HG03159 (cell line): ENCODE measurements around the gene SLC12A7.
"Not testable (repeated sequence)": the region's sequence is repeated elsewhere in the genome, so short reads cannot be mapped to it uniquely, and the experiment has no call there.

ENCODE experiments used
- ATAC-seq: cut with Tn5 transposase; IDR thresholded peaks from one replicate; pipeline ENCODE4 v1.9.1; 2021; ENCODE audit warnings: mild to moderate bottlenecking, moderate library complexity; ENCODE audit not compliant: unreplicated experiment

SLC12A7 gene

DNA sequence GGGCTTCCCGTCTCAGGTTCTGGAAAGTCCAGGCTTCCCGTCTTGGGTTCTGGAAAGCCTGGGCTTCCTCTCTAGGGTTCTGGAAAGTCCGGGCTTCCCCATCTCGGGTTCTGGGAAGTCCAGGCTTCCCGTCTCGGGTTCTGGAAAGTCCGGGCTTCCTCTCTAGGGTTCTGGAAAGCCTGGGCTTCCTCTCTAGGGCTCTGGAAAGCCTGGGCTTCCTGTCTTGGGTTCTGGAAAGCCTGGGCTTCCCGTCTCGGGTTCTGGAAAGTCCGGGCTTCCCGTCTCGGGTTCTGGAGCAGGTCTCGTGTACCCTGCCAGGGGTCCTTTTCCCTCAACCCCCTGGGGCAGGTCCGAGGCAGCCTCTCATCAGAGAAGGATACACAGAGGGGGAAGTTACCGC lies 28.8 kb downstream of the SLC12A7 start:
- not testable (repeated sequence) for ATAC-seq

DNA sequence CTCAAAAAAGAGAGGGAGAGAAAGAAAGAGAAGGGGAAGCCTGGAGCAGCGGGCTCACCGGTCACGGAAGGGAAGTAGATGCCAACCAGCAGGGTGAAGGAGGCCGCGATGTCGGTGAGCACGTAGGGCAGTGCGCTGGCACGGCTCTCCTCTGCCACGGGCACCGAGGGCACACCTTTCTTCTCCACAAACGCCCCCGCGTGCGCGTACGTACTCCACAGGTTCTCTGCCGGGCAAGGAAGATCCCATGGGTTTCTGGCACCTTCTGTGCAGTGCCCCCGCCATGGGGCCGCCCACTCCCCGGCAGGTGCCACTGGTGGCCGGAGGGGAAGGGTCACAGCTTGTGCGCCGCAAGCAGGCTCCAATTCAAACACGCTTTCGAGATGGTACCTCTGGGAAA lies 30.3 kb downstream of the SLC12A7 start:
- ATAC-seq, result no peak

DNA sequence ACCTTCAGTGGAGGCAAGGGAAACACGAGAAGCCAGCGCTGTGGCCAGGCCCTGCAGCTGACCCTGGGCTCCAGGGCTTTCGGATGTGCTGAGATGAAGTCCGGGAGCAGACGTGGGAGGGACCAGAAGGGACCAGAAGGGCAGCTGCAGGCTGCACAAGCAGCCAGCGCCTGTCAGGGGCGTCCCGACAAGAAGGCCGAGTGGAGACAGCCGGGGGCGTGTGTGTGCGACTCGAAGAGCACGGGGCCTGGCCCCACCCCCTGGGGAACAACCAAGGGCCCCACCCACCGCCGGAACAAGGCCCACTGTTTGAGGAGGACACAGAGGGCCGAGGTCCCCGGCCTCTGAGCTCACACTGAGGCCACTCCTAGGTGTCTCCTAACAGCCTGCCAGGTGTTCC lies 31.4 kb downstream of the SLC12A7 start:
- no peak for ATAC-seq

DNA sequence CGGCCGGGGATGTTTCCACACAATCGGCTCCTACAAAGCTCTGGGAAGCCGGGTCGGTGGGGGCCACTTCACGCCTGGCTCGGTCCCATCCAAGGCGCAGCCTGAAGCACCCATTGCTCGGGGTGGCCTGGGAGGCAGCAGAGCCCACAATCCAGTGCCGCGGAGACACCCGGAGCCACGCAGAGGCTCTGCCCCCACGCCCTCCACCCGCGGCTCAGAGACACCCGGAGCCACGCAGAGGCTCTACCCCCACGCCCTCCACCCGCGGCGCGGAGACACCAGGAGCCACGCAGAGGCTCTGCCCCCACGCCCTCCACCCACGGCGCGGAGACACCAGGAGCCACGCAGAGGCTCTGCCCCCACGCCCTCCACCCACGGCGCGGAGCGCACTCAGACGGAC lies 31.9 kb downstream of the SLC12A7 start:
- ATAC-seq, result no peak

DNA sequence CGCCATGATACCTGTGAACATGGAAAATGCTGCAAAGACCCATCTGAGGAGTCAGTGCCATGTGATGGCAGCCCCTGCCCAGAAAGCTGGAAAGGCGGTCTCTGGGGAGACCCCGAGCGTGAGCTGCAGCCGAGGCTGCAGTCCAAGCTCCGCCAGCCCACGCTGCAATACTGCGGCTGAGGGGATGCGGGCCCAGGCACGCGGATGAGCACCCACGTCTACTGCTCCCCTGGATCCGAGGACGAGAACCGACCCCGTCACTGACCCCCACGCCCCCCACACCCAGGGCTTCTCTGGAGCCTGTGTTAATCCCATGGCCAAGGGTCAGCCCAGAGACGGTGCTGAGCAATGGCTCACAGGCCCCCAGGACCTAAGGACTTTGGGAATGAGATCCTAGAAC lies 32.4 kb downstream of the SLC12A7 start:
- no peak for ATAC-seq

DNA sequence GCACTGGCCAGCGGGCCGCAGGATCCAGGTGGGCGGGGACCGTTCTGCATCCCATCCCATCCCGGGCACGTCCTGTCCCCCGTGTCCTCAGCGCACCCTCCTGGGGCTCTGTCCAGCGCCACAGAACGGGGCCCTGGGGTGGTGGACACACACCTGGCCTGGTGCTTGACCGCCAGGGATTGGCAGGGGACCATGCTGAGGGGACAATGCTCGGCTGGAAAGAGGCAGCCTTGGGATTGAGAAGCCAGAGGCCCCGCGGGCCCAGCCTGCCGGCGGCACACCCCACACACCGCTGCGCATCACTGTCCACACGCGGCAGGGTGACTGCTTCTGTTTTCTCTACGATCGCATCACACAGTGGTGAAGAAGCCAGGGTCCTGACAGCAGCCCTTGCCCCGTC lies 33.0 kb downstream of the SLC12A7 start:
- no peak for ATAC-seq

DNA sequence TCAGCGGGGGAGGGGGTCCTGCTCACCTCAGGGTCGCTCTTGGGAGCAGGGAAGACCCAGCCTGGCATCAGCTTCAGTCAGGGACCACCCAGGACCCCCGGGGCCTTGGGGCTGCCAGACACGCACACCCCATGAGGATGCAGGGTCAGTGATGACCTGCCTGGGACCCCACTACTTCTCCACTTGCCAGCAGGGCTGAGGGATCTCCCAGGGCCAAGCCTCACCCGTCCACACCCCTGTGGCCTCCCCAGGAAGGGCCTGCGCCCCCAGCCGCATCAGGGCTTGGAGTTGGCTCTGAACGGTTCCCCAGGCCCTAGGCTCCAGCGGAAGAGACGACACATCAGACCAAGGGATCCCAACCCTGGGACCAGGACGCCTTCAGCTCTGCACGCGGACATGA lies 33.7 kb downstream of the SLC12A7 start:
- ATAC-seq, result no peak

DNA sequence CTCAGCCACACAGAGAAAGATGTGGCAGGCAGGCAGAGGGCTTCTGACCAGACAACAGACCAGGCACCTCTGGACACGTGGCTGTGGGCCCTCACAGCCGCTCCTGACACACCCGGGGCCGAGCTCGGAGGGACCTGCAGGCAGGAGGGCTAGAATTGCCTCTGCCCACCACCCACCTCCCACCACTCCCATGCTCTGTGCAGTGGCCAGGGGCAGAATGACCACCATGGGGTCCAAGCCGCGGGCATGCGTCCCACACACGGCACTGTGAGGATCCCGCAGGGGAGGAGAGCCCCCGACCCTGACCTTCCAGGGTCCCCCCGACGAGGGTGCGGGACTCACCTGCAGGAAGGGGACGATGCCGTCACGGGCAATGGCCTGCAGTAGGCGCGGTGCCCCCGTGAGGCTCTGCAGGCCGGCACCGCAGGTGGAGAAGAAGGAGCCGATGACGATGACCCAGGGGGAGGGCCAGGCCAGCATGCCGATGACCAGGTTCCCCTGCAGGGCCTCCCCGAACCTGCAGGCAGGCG lies 34.3 kb downstream of the SLC12A7 start:
- ATAC-seq, result no peak

DNA sequence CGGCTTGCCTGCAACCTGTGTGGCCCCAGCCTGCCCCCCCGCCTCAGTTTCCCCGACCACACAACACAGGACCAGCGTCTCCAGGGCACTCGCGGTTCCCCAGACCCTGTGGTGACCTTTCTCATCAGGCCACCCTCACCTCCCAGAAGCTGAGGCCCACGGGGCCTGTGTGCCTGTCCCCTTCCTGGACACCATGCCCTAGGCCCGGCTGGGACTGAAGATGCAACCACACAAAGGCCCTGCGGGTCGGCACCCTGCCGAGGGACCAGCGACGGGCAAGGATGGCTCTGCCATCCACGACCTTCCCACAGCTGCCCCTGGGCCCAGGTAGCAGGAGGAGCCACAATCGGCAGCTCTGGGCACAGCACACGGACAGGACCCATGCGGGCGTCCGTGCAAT lies 34.8 kb downstream of the SLC12A7 start:
- no peak for ATAC-seq

DNA sequence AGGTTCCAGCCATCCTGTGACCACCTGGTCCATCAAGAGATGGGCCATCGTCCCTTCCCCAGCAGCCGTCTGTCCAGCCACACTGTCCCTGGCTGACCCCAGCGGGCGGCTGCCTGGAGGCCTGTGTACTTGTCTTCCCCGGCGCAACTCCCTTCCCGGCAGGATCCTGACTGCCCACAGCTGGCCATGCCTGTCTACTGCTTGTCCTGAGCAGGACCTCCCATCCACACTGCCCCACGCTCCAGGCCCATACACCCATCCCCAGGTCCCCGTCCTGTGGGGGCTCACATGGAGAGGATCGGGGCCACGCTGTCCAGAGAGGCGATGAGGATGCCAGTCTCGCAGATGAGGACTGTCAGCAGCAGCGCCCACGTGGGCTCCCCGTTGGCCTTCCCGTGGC lies 35.5 kb downstream of the SLC12A7 start:
- ATAC-seq, result no peak

DNA sequence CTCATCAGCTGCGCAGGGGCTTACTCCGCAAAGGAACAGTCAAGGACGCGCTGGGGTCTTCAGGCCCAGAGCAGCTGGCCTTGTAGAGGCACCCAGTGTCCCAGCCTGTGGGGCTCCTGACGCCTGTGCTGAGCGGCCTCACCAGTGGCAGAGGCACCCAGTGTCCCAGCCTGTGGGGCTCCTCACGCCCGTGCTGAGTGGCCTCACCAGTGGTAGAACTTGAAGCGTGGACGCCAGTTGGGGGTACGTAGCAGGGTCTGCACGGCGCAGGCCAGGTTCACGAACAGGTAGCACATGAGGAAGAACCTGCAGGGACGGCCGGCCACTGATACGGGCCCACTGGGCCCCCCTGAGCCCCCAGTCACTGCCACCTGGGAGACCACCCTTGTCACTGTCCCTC lies 35.9 kb downstream of the SLC12A7 start:
- ATAC-seq, result no peak

DNA sequence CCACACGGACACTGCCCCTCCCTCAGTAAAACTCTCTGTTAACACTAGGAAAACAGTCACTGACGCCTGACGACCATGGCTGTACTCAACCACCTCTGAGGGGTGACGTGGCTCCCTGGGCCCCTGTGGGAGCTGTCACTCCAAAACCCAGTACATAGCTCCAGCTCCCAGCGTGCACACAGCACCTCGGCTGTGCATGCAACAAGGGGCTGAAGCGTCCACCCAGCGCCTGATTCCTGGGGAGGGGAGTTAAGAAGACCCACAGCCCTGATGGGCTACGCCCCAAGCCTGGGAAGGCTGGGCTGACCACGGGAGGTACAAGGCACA lies 36.3 kb downstream of the SLC12A7 start:
- ATAC-seq, result no peak

DNA sequence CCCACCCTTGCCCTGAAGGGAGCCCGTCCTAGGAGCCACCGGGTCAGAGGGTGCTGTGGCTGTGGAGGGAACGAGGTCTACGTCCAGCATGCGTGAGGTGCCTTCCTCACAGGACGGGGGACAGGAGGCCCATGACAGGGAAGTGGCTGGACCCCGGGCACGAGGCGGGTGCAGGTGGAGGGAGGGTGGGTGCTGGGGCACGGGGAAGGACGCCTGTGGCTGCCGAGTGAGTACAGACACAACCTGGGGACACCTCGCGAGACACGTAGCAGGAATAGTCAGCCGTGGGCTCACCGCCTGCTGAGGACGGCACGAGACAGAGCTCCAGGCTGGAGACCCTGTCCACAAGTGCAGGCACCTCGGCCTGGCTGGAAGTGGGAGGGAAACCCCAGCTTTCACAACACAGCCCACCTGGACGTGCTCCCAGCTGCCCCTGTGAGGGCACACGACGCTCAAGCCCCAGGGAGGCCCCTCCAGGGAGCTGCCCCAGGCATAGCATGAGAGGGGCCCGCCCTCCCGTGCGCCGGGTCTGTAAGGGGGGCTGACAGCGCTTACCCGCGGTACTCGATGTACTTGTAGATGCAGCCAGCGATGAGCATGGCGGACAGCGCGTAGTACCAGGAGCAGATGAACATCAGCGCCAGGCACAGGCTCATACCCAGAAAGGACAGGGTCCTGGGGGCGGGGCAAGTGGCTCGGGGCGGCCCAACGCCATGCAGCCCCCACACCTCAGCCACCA lies 36.9 kb downstream of the SLC12A7 start:
- no peak for ATAC-seq

DNA sequence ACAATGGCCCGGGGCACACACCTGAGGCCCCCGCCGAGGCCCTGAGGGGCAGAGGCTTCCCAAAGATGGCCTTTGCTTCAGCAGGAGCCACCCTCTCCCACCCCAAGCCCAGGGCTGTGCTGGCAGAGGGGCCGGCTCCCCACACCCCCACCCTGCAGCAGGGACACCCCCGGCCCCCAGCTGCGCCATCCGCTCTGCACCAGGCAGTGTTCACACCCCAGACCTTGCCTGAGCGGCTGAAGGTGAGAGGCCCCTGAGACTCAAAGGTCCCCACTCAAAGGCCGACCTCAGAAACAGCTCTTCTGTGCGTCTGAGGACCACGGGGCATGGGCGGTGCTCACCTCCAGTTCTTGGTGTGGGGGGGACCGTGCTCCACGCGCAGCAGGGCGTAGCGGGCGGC lies 37.6 kb downstream of the SLC12A7 start:
- no peak for ATAC-seq

DNA sequence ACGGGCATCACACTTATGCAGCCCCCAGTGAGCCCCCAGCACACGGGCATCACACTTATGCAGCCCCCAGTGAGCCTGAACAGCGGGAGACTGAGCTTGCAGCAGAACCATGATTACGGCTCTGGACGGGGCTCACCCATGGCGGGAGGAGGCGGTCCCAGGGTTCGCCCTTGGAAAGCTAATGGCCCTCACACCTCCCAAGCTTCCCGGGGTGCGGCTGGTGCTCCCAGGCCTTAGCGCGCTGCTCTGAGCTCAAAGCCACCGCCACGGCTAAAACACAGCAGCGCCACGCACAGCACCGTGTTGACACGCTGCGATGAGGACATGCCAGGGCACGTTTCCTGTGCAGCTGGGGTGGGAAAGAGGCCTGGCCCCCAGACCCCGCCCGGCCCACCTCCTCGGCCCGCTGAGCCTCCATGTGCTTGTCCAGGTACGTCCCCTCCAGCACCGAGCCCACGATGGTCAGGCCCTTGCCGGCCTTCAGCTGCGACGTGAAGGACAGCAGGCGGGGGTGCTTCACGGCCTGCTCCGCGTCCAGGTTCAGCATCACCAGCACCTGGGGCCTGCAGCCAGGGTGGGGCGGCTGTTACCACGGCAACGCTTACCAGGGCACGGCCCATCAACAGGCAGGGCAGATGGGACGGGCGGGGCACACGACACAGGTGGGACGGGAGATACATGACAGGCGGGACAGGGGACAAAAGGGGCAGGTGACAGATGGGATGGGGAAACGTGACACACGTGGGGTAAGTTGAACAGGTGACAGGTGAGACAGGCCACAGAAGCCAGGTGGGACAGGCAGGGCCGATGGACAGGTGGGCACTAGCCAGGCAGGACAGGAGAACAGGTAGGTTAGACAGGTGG lies 38.4 kb downstream of the SLC12A7 start:
- no peak for ATAC-seq

DNA sequence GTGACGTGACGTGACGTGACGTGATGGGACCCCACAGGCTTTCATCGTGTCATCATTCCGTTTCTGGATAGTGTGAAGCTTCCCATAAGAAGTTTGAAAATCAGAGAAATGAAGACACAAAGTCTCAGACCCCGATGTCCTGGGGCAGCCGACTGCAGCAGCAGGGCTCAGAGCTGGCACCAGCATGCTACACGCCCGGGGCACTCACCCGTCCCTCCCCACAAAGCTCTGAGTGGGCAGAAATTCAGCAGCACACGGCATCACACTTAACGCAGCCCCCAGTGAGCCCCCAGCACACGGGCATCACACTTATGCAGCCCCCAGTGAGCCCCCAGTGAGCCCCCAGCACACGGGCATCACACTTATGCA lies 42.2 kb downstream of the SLC12A7 start:
- no peak for ATAC-seq

DNA sequence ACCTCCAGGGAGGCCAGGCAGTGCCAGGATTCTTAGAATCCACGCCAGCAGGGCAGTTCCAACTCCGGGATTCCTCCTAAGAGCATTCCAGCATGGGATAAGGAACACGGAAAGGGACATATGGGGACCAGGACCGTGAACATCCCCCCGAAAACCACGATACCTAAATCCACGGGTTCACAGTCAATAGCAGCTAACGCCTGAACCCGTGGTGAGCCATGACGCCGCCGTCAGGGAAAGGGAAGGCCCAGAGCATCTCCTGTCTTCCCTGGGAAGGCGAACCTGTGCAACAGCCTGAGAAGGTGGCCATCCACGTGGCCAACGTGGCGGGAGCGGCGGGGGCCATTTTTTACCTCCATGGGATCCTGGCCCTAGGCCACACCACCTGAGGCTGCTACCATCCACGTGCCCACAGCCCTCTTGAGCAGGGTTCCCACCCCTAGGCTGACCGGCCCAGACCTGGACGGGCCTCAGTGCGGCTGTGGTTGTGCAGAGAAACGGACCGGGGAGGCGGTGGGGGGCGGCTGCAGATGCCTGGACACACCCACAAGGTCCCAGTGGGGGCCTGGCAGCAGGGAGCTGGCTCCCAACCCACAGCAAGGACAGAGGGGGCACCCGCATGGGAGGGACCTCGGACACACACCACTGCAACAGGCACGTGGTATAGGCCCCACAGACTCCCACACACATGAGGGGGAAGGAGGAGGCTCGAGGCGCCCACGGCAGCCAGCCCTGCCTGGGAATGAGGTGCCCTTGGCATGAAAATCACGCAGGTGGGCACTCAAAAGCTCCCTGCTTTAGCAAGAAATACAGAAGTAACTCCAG lies 42.8 kb downstream of the SLC12A7 start:
- no peak for ATAC-seq

DNA sequence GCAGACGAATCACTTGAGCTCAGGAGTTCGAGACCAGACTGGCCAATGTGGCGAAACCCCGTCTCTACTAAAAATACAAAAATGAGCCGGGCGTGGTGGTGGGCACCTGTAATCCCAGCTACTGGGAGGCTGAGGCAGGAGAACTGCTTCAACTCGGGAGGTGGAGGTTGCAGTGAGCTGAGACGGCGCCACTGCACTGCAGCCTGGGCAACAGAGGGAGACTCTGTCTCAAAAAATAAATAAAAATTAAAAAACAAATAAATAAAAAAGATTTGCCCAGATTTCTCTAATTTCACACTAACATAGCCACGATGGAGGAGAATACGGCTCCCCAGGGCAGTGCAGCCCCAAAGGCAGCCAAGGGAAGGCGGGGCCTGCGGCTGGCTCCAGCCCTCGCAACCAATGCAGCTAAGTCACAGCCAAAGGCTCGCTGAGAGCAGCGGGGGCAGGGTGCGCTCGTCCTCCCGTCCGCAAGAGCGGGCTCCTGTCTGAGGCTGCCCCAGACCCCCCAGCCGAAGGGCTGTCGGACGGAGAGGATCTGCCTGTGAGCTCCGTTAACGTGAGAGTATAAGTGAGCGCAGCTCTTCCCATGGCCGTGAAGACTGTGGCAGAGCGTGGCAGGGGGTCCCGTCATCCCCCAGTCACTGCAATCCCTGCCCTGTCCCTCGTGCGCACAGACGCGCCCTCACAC lies 43.5 kb downstream of the SLC12A7 start:
- no peak for ATAC-seq

DNA sequence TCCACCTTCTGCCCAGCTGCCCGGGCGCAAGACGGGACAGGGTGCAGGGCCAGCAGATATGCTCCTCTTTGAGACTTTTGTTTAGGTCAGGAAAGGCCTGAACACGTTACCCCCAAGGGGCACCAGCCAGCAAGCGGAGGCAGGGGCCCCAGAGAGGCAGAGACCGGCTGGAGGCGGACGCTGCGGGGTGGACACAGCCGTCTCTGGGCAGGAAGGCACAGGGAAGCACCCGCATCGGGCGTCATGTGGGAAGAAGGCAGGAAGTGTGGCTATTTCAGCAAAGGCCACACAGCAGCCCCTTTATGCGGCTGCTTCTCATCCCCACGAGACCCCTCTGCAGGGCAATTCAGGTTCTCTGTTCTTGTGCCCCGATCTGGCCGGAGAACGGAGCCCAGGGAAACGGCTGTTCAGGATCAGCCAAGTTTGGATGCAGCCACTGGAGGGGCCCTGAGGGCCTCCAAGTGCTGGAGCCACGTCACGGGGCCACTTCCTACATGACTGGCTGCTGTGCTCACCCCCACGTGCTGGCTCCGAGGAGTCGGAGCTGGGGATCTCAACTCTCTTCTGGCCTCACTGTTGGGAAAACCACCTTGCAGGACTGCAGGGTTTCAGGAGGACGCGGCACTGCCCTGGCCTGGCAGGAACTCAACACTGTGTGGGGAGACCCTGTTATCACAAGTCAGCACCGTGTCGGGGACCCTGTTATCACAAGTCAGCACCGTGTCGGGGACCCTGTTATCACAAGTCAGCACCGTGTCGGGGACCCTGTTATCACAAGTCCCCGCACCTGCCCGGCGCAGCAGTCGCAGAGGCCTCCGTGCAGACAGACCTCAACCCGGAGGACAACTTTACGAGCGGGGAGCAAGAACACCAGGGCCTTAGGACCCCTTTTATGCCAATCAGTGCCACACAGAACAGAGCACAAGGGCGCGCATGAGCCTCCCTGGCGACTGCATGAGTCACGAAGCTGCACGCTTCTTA lies 44.4 kb downstream of the SLC12A7 start:
- ATAC-seq, result no peak

DNA sequence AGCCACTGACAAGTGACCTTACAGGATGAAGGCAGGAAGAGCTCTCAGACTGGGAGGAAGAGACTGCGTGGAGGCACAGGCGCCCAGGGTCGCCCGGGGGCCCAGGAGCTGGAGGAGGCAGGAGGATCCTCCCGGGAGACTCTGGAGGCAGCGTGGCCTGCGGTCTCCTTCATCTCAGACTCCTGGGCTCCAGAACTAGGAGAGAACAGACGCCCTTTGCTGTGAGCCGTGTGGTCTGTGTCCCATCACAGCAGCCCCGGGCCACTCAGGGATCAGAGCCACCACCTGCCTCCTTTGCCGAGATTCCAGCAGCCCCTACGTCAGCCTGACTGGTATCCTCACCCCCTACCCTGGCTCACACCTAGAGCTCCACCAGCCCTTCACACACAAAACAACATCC lies 45.2 kb downstream of the SLC12A7 start:
- no peak for ATAC-seq
